Measurements from ENCODE around the gene PDE6A. TPM values are rescaled to one million over a fixed set of nuclear protein-coding genes. Genes with fewer than 3 reads are reported as not detected.

Gene PDE6A
- total RNA-seq, 2 donors from 2014 or later, result not detected

DNA sequence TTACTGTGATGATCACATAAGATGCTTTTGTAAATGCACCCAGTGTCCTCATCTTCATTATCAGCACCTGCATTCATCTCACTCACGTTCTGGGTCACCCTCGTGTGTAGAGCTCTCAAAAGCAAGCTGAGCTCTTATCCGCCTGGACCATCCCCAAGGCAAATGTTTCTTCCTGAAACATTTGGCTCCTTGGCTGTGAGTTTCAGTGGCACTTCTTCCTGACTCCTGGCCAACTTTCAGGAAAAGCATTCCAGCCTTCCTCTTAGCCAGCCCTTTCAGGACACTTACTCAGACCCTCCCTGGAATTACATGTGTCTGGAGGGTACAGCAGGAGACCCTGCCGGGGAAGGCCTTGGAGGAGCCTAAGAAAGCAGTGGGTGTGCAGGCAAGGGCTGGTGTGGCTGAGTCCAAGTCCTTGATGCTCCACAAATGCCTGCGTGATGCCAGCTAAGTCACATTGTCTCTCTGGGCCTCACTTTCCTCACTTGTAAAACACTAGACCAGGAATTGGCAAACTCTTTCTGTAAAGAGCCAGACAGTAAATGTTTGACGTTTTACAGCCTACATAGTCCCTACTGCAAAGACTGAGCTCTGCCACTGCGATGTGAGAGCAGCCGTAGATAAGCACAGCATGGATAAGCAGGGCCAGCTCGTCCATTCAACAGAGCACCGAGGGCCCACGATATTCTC, 72.1 kb downstream of the PDE6A start:
- Histone ChIP-seq H3K36me3 (replicated peaks in 1 of 2; ENCODE audit: insufficient read depth in 1 of 2, low read depth in 2 of 2) (no peaks in the 10 kb centered on the region), H3K4me1 (no peaks in the 10 kb centered on the region), H3K27ac (no peak overlapping the region), H3K27me3 (no peaks in the 10 kb centered on the region), H3K9me3 (no peaks in the 10 kb centered on the region), H3K4me3 (no peak overlapping the region)
- WGBS, 2 donors, result 60 to 63% methylated on average over 9 to 11 of the region's 11 CpGs
- DNase-seq (no peak), ATAC-seq (no peak)
- intact Hi-C loops (cut with DNase I), result no loop called here
- TF ChIP-seq CTCF (IDR thresholded peaks at IDR 0.05) (no peak), POLR2A (IDR thresholded peaks at IDR 0.05) (no peak)

GRCh38 chr5:149871471-149871870, 73.1 kb downstream of the PDE6A start:
- WGBS, 2 donors, result 84 to 89% methylated on average over 7 of the region's 7 CpGs
- Histone ChIP-seq H3K4me1 (no peaks in the 10 kb centered on the region), H3K27me3 (no peaks in the 10 kb centered on the region), H3K4me3 (no peak overlapping the region), H3K27ac (no peak overlapping the region), H3K9me3 (no peaks in the 10 kb centered on the region), H3K36me3 (replicated peaks in 1 of 2; ENCODE audit: insufficient read depth in 1 of 2, low read depth in 2 of 2) (no peaks in the 10 kb centered on the region)
- DNase-seq (no peak), ATAC-seq (no peak)
- TF ChIP-seq POLR2A (IDR thresholded peaks at IDR 0.05), result no peak
- TF ChIP-seq CTCF (IDR thresholded peaks at IDR 0.05), result no peak
- intact Hi-C loops (cut with DNase I), result no loop called here

GRCh38 chr5:149870697-149871096, 73.9 kb downstream of the PDE6A start:
- no peaks in the 10 kb centered on the region for H3K27me3 ChIP-seq
- intact Hi-C loops (cut with DNase I), result no loop called here
- no peak overlapping the region for H3K27ac ChIP-seq
- no peaks in the 10 kb centered on the region for H3K4me1 ChIP-seq
- no peaks in the 10 kb centered on the region for H3K36me3 ChIP-seq (replicated peaks in 1 of 2; ENCODE audit: insufficient read depth in 1 of 2, low read depth in 2 of 2)
- H3K9me3 ChIP-seq, result no peaks in the 10 kb centered on the region
- DNase-seq, result no peak
- no peak overlapping the region for H3K4me3 ChIP-seq
- TF ChIP-seq CTCF (IDR thresholded peaks at IDR 0.05) (no peak), POLR2A (IDR thresholded peaks at IDR 0.05) (no peak)
- ATAC-seq, result no peak

DNA sequence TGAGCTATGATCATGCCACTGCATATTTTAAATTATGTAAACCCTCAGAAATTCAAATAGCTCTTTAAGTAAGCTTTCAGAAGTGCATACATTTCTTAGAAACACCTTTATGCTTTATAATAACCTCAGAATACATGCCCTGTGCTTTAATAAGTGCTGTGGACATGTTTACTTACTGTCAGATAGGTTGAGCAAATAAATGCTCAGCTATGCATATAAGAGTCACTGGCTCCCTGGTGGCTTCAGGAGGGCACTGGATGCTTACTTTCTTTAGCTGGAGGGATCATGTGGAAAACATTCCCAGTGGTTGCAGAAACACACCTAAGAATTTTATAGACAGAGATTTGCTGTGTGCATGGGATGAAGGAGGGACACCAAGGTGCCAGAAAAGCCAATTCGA, 74.4 kb downstream of the PDE6A start:
- TF ChIP-seq POLR2A (IDR thresholded peaks at IDR 0.05) (no peak), CTCF (IDR thresholded peaks at IDR 0.05) (no peak)
- no peak for DNase-seq

GRCh38 chr5:149869411-149869821, 75.2 kb downstream of the PDE6A start:
- Histone ChIP-seq H3K36me3 (replicated peaks in 1 of 2; ENCODE audit: insufficient read depth in 1 of 2, low read depth in 2 of 2) (no peaks in the 10 kb centered on the region), H3K27ac (no peak overlapping the region), H3K4me3 (no peak overlapping the region), H3K4me1 (no peaks in the 10 kb centered on the region), H3K27me3 (no peaks in the 10 kb centered on the region), H3K9me3 (no peaks in the 10 kb centered on the region)
- DNase-seq (no peak), ATAC-seq (no peak)
- TF ChIP-seq POLR2A (IDR thresholded peaks at IDR 0.05) (no peak), CTCF (IDR thresholded peaks at IDR 0.05) (no peak)
- intact Hi-C loops (cut with DNase I), result no loop called here
- 80 to 86% methylated on average over 5 of the region's 5 CpGs for WGBS, 2 donors

More for the DNA sequence above, 74.4 kb downstream of the PDE6A start:
- Histone ChIP-seq H3K27me3 (no peaks in the 10 kb centered on the region), H3K4me3 (no peak overlapping the region), H3K9me3 (no peaks in the 10 kb centered on the region), H3K27ac (no peak overlapping the region), H3K4me1 (no peaks in the 10 kb centered on the region), H3K36me3 (replicated peaks in 1 of 2; ENCODE audit: insufficient read depth in 1 of 2, low read depth in 2 of 2) (no peaks in the 10 kb centered on the region)
- ATAC-seq, result no peak
- intact Hi-C loops (cut with DNase I), result no loop called here
- 64 to 81% methylated on average over 1 of the region's 1 CpG for WGBS, 2 donors
